ENCODE results near the gene NT5DC4.
A peak's percentile ranks its signal among the peaks of the same experiment; 100 is the strongest.
"Not testable (repeated sequence)": the region's sequence is repeated elsewhere in the genome, so short reads cannot be mapped to it uniquely, and the experiment has no call there.

NT5DC4 gene

GRCh38 chr2:112699984-112700667 lies 20.7 kb upstream of the NT5DC4 start:
- DNase-seq (ENCODE audit: low spot score): no peak

DNA sequence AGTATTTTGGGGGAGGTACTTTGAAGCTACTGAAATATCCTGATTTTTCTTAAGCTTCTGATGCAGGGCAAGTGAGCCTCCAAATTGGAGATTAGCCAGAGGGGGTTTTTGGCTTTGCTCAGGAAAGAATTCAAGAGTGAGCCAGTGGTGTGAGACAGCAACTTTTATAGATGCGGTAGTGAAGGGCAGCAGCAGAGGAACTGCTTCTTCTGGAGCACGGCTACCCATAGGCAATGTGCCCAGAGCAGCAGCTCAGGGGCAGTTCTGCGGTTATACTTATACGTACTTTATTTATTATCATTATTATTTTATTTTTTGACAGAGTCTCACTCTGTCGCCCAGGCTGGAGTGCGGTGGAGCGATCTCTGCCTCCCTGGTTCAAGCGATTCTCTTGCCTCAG lies 19.8 kb upstream of the NT5DC4 start:
- DNase-seq (ENCODE audit: low spot score): no peak

DNA sequence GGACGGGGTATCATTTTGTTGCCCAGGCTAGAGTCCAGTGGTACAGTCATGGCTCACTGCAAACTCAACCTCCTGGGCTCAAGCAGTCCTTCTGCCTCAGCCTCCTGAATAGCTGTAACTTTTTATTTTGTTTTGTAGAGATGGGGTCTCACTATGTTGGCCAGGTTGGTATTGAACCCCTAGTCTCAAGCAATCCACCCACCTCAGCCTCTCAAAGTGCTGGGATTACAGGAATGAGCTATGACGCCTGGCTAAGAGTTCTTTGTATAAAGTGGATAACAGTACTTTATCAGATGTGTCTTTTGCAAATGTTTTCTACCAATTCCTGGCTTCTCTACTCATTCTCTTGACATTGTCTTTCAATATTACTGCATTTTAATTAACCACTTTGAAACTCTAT lies 17.1 kb upstream of the NT5DC4 start:
- no peak for DNase-seq (ENCODE audit: low spot score)

GRCh38 chr2:112705575-112705974 lies 15.2 kb upstream of the NT5DC4 start:
- no peak for DNase-seq (ENCODE audit: low spot score)

- DNase-seq (ENCODE audit: low spot score): no peak
Observed at GRCh38 chr2:112706170-112706664, 14.6 kb upstream of the NT5DC4 start.

DNA sequence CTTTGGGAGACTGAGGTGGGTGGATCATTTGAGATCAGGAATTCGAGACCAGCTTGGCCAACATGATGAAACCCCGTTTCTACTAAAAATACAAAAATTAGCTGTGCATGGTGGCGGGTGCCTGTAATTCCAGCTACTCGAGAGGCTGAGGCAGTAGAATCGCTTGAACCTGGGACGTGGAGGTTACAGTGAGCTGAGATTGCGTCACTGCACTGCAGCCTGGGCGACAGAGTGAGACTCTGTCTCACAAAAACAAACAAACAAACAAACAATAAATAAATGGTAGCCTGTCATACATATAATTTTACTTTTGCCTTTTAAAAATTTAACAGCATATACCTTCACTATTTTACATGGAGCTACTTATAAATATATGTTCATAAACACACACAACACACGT lies 13.9 kb upstream of the NT5DC4 start:
- DNase-seq (ENCODE audit: low spot score): not testable (repeated sequence)

DNA sequence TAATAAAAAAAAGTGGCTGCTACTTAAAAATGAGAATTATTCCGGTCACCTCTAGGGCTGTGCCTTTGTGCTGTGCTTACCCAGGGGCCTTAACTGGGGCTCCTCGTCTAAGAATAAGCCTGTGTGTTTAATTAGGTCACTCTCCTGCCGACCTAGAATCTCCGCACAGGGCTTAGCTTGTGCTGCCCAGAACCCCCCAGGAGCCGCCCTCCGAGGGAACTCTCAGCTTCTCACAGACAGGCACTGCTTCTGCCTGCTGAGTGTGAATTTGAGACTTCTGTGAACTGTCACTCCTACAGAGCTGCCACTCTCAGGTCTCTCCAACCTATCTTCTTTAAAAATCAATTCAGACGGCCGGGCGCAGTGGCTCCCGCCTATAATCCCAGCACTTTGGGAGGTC lies 11.9 kb upstream of the NT5DC4 start:
- DNase-seq (ENCODE audit: low spot score): no peak

DNA sequence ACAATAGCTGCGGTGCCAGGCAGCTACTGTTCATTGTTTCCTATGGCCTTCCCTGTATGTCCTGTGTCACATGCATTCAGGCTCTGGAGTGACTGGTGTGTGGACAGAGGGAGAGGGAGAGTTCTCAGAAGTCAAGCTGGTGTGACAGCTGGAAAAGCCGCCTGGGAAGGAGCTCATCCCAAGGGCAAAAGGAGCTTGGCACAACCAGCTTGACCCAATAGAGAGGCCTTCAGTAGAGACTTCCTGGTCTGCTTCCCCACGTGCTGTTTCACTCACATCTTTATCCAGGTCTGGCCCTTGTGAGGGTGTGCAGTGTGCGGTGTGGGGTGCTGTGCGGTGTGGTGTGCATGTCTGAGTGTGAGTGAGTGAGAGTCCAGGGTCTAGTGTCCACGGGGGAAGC lies 11.1 kb upstream of the NT5DC4 start:
- DNase-seq (ENCODE audit: low spot score): no peak

- DNase-seq (ENCODE audit: low spot score): no peak
Observed at GRCh38 chr2:112710956-112711750, 9.7 kb upstream of the NT5DC4 start.

GRCh38 chr2:112712465-112712864 lies 8.4 kb upstream of the NT5DC4 start:
- no peak for DNase-seq (ENCODE audit: low spot score)

GRCh38 chr2:112712903-112713584 lies 7.8 kb upstream of the NT5DC4 start:
- peak; percentile 57 for DNase-seq (ENCODE audit: low spot score)

GRCh38 chr2:112713585-112713925 lies 7.3 kb upstream of the NT5DC4 start:
- no peak for DNase-seq (ENCODE audit: low spot score)

- DNase-seq (ENCODE audit: low spot score): no peak
Observed at GRCh38 chr2:112713926-112714325, 6.9 kb upstream of the NT5DC4 start.

- no peak for DNase-seq (ENCODE audit: low spot score)
Observed at GRCh38 chr2:112714331-112714730, 6.5 kb upstream of the NT5DC4 start.

- no peak for DNase-seq (ENCODE audit: low spot score)
Observed at GRCh38 chr2:112714836-112715631, 5.8 kb upstream of the NT5DC4 start.

DNA sequence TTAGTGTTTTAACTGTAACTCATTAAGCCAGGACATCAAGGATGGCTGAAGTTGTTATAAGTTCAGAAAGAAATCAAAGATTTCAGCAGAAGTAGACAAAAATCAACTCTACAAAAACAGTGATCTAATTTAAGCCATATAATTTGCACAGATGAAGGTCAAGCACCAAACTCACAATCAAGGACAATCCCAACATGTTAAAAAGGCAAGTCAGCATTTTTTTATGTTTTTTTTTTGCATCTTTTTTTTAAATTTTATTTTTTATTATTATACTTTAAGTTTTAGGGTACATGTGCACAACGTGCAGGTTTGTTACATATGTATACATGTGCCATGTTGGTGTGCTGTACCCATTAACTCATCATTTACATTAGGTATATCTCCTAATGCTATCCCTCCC lies 4.7 kb upstream of the NT5DC4 start:
- DNase-seq (ENCODE audit: low spot score): not testable (repeated sequence)

GRCh38 chr2:112716826-112717352 lies 3.9 kb upstream of the NT5DC4 start:
- not testable (repeated sequence) for DNase-seq (ENCODE audit: low spot score)

GRCh38 chr2:112718863-112719370 lies 1.9 kb upstream of the NT5DC4 start:
- no peak for DNase-seq (ENCODE audit: low spot score)

GRCh38 chr2:112721819-112722522 lies 1.2 kb downstream of the NT5DC4 start:
- DNase-seq (ENCODE audit: low spot score): no peak

GRCh38 chr2:112722816-112723546 lies 2.2 kb downstream of the NT5DC4 start:
- no peak for DNase-seq (ENCODE audit: low spot score)
